Body of pancreas (tissue), 4 donors: ENCODE data around the gene ALDH3B2. TPM values are rescaled to one million over a fixed set of nuclear protein-coding genes. Genes with fewer than 3 reads are reported as not detected.
A peak's percentile ranks its signal among the peaks of the same experiment; 100 is the strongest.

Source experiments
- ATAC-seq: fragments of 150-250 bp; one replicate; pipeline ENCODE4 v1.9.1; 2016
- DNase-seq, 4 donors: peaks; one replicate each; pipeline ENCODE4 v3.0.0-alpha.2; 2019
- H3K27ac ChIP-seq, 4 donors: fragments of 200-600 bp; sonication (generic); 1 replicate in 3 of 4; 2 replicates in 1 of 4; pipeline versions ENCODE4 v1.5.1 to v1.6.1; 2016 to 2019; ENCODE audit warnings: mild to moderate bottlenecking in 1 of 4, mixed read lengths in 1 of 4, moderate library complexity in 1 of 4
- H3K27me3 ChIP-seq, 2 donors: fragments of 200-600 bp; sonication (generic); one replicate each; pipeline ENCODE4 v1.6.0; 2016; ENCODE audit warnings: mild to moderate bottlenecking in 1 of 2
- H3K36me3 ChIP-seq, 2 donors: fragments of 200-600 bp; sonication (generic); replicated peaks in 1 of 2; 2 replicates each; pipeline ENCODE4 v1.5.1; 2016; ENCODE audit warnings: low read depth in 2 of 2; ENCODE audit not compliant: insufficient read depth in 1 of 2
- H3K4me1 ChIP-seq: fragments of 200-600 bp; sonication (generic); one replicate; pipeline ENCODE4 v1.6.0; 2016
- H3K4me3 ChIP-seq, 2 donors: fragments of 200-600 bp; sonication (generic); 1 replicate in 1 of 2; 2 replicates in 1 of 2; pipeline ENCODE4 v1.5.1; 2016 to 2019
- H3K9me3 ChIP-seq, 3 donors: fragments of 200-600 bp; sonication (generic); 1 replicate in 2 of 3; 2 replicates in 1 of 3; pipeline ENCODE4 v1.5.1; 2016
- POLR2A ChIP-seq, 3 donors: fragments of 450-650 bp; IDR thresholded peaks; one replicate each; pipeline ENCODE4 v1.6.1; 2016; ENCODE audit warnings: antibody characterized with exemption in 3 of 3, mild to moderate bottlenecking in 2 of 3
- WGBS, 2 donors: methylation state at CpG; one replicate each; pipeline ENCODE4 v1.1.5; 2017; 5-methylcytosine and 5-hydroxymethylcytosine counted together
- intact Hi-C: fragments of 100-400 bp; cut with DNase I; formaldehyde crosslinking; loops from one replicate; pipeline ENCODE4 v1.15.1; 2023
- total RNA-seq, 2 donors: library from RNA; depleted of rRNA; stranded (reverse); fragments of >200 nt; gene quantifications; one replicate each; pipeline ENCODE4 v1.1.0, GENCODE V29; 2016
- TF ChIP-seq, protein P1 (sequence below), 7 experiments: fragments of 450-650 bp in 4 of 7; fragments of 200-600 bp in 3 of 7; sonication (generic) in 3 of 7; IDR thresholded peaks; one replicate each; pipeline ENCODE4 v1.5.1; 2016 to 2019; ENCODE audit warnings: antibody characterized with exemption in 7 of 7

Gene ALDH3B2
- total RNA-seq, 2 donors from 2014 or later = not detected

DNA sequence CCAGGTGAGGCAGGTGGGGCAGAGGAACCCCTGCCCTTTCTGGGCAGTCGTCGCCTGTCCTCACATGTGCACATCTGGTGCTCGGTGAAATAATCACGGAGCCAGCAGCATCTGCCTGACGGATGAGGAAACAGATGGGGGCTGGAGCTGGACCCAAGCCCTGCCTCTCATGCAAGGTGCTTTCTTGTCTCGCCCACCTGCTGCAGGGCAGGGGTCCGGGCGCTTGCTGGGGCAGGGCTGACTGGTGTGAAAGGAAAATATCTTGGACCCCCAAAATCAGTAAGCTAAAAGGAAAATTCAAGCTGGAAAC lies 3.3 kb downstream of the ALDH3B2 start:
- 57 to 78% methylated on average over 3 to 8 of the region's 8 CpGs for WGBS, 2 donors

DNA sequence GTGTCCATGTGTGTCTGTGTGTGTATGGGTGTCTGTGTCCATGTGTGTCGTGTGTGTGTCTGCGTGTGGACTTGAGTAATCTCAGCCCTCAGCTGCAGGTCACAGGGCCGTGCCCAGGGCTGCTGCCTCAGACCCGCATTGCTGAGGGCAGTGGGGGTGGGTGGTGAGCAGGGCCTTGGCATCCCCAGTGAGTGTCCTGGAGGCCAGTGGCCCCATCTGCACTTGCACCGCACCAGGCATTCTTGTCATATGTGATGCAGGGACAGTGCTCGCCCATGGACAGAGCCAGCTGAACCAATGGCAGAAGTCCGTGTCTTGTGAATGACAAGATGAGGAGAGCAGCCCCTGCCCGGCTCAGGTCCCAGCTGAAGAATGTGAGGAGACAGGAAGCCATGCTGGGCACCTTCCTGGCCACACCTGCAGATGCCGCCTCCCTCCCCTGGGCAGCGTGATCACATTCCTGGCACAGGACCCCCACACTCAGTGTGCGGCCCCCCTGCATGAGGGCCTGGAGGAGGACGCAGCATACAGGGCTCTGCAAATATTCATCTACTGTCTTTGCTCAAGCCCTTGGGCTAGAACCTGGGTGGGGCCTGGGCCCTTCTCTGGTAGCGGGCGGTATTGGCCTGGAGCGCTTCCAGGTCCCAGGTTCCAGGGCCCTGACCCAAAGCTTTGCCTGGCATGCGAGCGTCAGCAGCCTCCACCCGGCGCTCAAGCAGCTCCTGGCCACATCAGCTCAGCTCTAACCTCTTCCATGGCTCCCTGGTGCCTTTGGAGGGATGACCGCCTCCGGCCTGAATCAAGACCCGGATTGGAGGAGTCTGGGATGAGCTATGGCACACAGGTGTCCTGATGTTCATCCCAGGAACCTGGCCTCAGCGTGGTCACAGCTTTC lies 3.9 kb downstream of the ALDH3B2 start:
- DNase-seq (no peak), ATAC-seq (no peak)
- intact Hi-C loops = no loop called here
- TF ChIP-seq POLR2A (IDR thresholded peaks at IDR 0.05) = no peak
- TF ChIP-seq, protein P1, sequence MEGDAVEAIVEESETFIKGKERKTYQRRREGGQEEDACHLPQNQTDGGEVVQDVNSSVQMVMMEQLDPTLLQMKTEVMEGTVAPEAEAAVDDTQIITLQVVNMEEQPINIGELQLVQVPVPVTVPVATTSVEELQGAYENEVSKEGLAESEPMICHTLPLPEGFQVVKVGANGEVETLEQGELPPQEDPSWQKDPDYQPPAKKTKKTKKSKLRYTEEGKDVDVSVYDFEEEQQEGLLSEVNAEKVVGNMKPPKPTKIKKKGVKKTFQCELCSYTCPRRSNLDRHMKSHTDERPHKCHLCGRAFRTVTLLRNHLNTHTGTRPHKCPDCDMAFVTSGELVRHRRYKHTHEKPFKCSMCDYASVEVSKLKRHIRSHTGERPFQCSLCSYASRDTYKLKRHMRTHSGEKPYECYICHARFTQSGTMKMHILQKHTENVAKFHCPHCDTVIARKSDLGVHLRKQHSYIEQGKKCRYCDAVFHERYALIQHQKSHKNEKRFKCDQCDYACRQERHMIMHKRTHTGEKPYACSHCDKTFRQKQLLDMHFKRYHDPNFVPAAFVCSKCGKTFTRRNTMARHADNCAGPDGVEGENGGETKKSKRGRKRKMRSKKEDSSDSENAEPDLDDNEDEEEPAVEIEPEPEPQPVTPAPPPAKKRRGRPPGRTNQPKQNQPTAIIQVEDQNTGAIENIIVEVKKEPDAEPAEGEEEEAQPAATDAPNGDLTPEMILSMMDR (IDR thresholded peaks at IDR 0.05) = no peak
- WGBS, 2 donors = 80% methylated on average over 21 of the region's 23 CpGs; no CpG with 5 or more reads in 1 of the 2 donors
- H3K4me1 ChIP-seq = peaks cover 14% of the 10 kb centered on the region
- H3K4me3 ChIP-seq = no peak overlapping the region
- H3K36me3 ChIP-seq = no peaks in the 10 kb centered on the region
- no peaks in the 10 kb centered on the region for H3K9me3 ChIP-seq
- no peaks in the 10 kb centered on the region for H3K27me3 ChIP-seq
- H3K27ac ChIP-seq = no peak overlapping the region

More for the DNA sequence above, 3.3 kb downstream of the ALDH3B2 start:
- ATAC-seq (no peak), DNase-seq (no peak)
- no peaks in the 10 kb centered on the region for H3K9me3 ChIP-seq
- H3K4me1 ChIP-seq = peaks cover 14% of the 10 kb centered on the region
- TF ChIP-seq, protein P1 (IDR thresholded peaks at IDR 0.05) = no peak
- no peak for TF ChIP-seq POLR2A (IDR thresholded peaks at IDR 0.05)
- no peak overlapping the region for H3K27ac ChIP-seq
- no peaks in the 10 kb centered on the region for H3K36me3 ChIP-seq
- no peak overlapping the region for H3K4me3 ChIP-seq
- H3K27me3 ChIP-seq = no peaks in the 10 kb centered on the region
- intact Hi-C loops = no loop called here

DNA sequence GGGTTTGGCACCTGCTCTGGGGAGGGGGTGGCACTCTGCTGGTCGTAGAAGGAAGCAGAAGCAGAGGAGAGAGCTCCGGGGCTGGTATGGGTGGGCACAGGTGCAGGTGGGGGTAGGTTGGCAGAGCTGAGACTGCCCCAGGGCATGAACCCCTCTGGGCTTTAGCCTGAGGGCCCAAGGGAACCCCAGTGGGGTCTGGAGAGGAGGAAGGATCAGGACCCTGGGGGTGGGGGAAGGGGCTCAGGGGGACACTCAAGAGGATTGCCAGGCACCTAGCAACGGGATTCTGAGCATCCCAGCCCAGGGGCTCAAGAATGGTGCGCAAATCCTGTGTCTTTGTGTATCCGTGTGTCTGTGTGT lies 6.3 kb downstream of the ALDH3B2 start:
- ATAC-seq (no peak), DNase-seq (no peak)
- TF ChIP-seq, protein P1 (IDR thresholded peaks at IDR 0.05) = no peak
- TF ChIP-seq POLR2A (IDR thresholded peaks at IDR 0.05) = no peak
- Histone ChIP-seq H3K27me3 (no peaks in the 10 kb centered on the region), H3K36me3 (no peaks in the 10 kb centered on the region), H3K4me1 (no peaks in the 10 kb centered on the region), H3K4me3 (no peak overlapping the region), H3K9me3 (no peaks in the 10 kb centered on the region), H3K27ac (no peak overlapping the region)
- 63 to 66% methylated on average over 5 of the region's 5 CpGs for WGBS, 2 donors
- intact Hi-C loops = loop anchor here (10.0 kb wide), 1 partner anchor 47 kb away; no protein-coding TSS in a partner anchor

DNA sequence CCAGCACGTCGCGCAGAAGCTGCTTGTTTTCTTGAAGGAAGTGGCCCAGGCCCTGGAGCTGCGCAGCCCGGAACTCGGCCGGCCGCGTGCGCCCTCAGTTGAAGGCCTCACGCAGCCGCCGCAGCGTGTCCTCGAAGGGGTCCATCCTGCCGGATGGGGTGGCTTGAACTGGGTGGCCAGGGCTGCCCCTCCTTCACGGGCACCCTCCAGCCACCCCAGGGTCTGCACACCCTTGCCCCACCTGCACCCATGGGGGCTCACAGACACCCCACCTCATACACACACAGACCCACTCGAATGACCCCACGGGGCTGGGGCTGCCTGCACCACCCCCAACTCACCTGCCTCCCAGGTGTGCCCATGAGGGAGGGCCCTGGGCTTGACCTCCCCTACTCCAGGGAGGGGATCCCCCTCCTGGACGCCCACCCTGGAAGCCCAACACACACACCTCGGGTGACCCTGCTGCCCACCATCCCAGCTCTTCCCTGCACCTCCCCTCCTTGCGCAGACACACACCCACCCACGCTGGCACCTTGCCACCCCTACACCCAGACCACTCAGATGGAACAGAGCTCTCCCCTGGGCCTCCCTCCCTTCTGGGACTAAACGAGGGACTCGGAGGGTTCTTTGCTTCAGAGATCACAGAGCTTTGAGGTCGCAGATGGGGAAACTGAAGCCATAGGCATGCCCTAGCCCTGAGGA lies 6.8 kb downstream of the ALDH3B2 start:
- Histone ChIP-seq H3K9me3 (no peaks in the 10 kb centered on the region), H3K36me3 (no peaks in the 10 kb centered on the region), H3K27me3 (no peaks in the 10 kb centered on the region), H3K4me3 (no peak overlapping the region), H3K27ac (no peak overlapping the region), H3K4me1 (no peaks in the 10 kb centered on the region)
- DNase-seq (peak in 1 of 4 donors; percentile 12), ATAC-seq (no peak)
- intact Hi-C loops = loop anchor here (10.0 kb wide), 1 partner anchor 47 kb away; no protein-coding TSS in a partner anchor
- TF ChIP-seq, protein P1 (IDR thresholded peaks at IDR 0.05) = no peak
- no peak for TF ChIP-seq POLR2A (IDR thresholded peaks at IDR 0.05)
- 54 to 77% methylated on average over 9 to 24 of the region's 26 CpGs for WGBS, 2 donors
